Neuronal stem cell (in vitro differentiated cells): ENCODE data around the gene MAPK11.

ENCODE experiments used
- DNase-seq: peaks from one replicate; pipeline ENCODE4 v3.0.0-alpha.2; 2013; ENCODE audit warnings: low spot score
- H2AFZ ChIP-seq: one replicate; pipeline ENCODE4 v1.6.1; 2013; ENCODE audit warnings: mild to moderate bottlenecking, low read length, inconsistent platforms
- H2AK5ac ChIP-seq: 2 replicates; pipeline ENCODE4 v1.6.1; 2013; ENCODE audit warnings: low read depth, mild to moderate bottlenecking, inconsistent platforms, low read length, moderate library complexity, mixed read lengths
- H2BK120ac ChIP-seq: 2 replicates; pipeline ENCODE4 v1.6.1; 2013; ENCODE audit warnings: low read depth, mild to moderate bottlenecking, inconsistent platforms, low read length, moderate library complexity, mixed read lengths
- H2BK12ac ChIP-seq: one replicate; pipeline ENCODE4 v1.6.1; 2013; ENCODE audit warnings: low read length, inconsistent platforms
- H2BK15ac ChIP-seq: 2 replicates; pipeline ENCODE4 v1.6.1; 2013; ENCODE audit warnings: mild to moderate bottlenecking, low read length, inconsistent platforms, mixed read lengths
- H2BK5ac ChIP-seq: one replicate; pipeline ENCODE4 v1.6.1; 2013; ENCODE audit warnings: inconsistent platforms, mild to moderate bottlenecking, low read length, moderate library complexity
- H3K14ac ChIP-seq: one replicate; pipeline ENCODE4 v1.6.1; 2013; ENCODE audit warnings: low read length, inconsistent platforms
- H3K18ac ChIP-seq: 2 replicates; pipeline ENCODE4 v1.6.1; 2013; ENCODE audit warnings: low read length, inconsistent platforms
- H3K23ac ChIP-seq: 2 replicates; pipeline ENCODE4 v1.6.1; 2013; ENCODE audit warnings: low read depth, mild to moderate bottlenecking, mixed read lengths, low read length, inconsistent platforms; ENCODE audit not compliant: poor library complexity
- H3K27ac ChIP-seq: replicated peaks from 3 replicates; pipeline ENCODE4 v1.5.1; 2013; ENCODE audit warnings: low read length, inconsistent platforms
- H3K27me3 ChIP-seq, 3 experiments: 2 replicates each; pipeline ENCODE4 v1.6.1; 2013; ENCODE audit warnings: low read length in 3 of 3, mild to moderate bottlenecking in 2 of 3, inconsistent platforms in 1 of 3, low read depth in 1 of 3, mixed read lengths in 1 of 3, moderate library complexity in 1 of 3; ENCODE audit not compliant: control insufficient read depth in 3 of 3, insufficient read depth in 3 of 3
- H3K36me3 ChIP-seq, 2 donors: replicated peaks in 1 of 2; 2 replicates each; pipeline ENCODE4 v1.6.1; 2013; ENCODE audit warnings: low read length in 2 of 2; ENCODE audit not compliant: control insufficient read depth in 2 of 2, insufficient read depth in 2 of 2
- H3K4ac ChIP-seq: 2 replicates; pipeline ENCODE4 v1.6.1; 2013; ENCODE audit warnings: inconsistent platforms, mild to moderate bottlenecking, low read length, moderate library complexity
- H3K4me1 ChIP-seq, 2 donors: 1 replicate in 1 of 2; 2 replicates in 1 of 2; pipeline ENCODE4 v1.6.1; 2013; ENCODE audit warnings: low read length in 2 of 2, low read depth in 1 of 2; ENCODE audit not compliant: control insufficient read depth in 2 of 2, insufficient read depth in 1 of 2
- H3K4me2 ChIP-seq: one replicate; pipeline ENCODE4 v1.6.1; 2013; ENCODE audit warnings: mild to moderate bottlenecking, low read length, inconsistent platforms; ENCODE audit not compliant: insufficient read depth, poor library complexity, severe bottlenecking
- H3K4me3 ChIP-seq, 2 donors: 2 replicates each; pipeline ENCODE4 v1.5.1; 2013; ENCODE audit warnings: low read length in 2 of 2, mild to moderate bottlenecking in 2 of 2, inconsistent platforms in 1 of 2, moderate library complexity in 1 of 2
- H3K79me1 ChIP-seq: one replicate; pipeline ENCODE4 v1.6.1; 2013; ENCODE audit warnings: low read depth, mild to moderate bottlenecking, inconsistent platforms, low read length, moderate library complexity
- H3K9ac ChIP-seq: one replicate; pipeline ENCODE4 v1.6.1; 2013; ENCODE audit warnings: mild to moderate bottlenecking, low read depth, low read length, inconsistent platforms; ENCODE audit not compliant: poor library complexity
- H3K9me3 ChIP-seq, 2 donors: replicated peaks in 1 of 2; 2 replicates each; pipeline versions ENCODE3 to v1.6.1; 2013; ENCODE audit warnings: low read length in 2 of 2, mild to moderate bottlenecking in 2 of 2, inconsistent platforms in 1 of 2, low read depth in 1 of 2, mixed read lengths in 1 of 2, moderate library complexity in 1 of 2; ENCODE audit not compliant: control insufficient read depth in 2 of 2, insufficient read depth in 1 of 2
- H4K8ac ChIP-seq: one replicate; pipeline ENCODE4 v1.6.1; 2013; ENCODE audit warnings: low read depth, mild to moderate bottlenecking, inconsistent platforms, low read length, moderate library complexity
- H4K91ac ChIP-seq: one replicate; pipeline ENCODE4 v1.6.1; 2013; ENCODE audit warnings: low read length, low read depth, mild to moderate bottlenecking, inconsistent platforms; ENCODE audit not compliant: poor library complexity
- WGBS, 2 donors: extraction: QIAGEN DNeasy Blood & Tissue Kit; methylation state at CpG; one replicate each; pipeline ENCODE4 v1.1.7; 2013; ENCODE audit warnings: missing lambda C conversion rate in 2 of 2, mixed read lengths in 1 of 2; ENCODE audit not compliant: insufficient read length in 2 of 2, insufficient replicate concordance in 1 of 2; ENCODE audit errors: extremely low coverage in 2 of 2; 5-methylcytosine and 5-hydroxymethylcytosine counted together

The MAPK11 gene

DNA sequence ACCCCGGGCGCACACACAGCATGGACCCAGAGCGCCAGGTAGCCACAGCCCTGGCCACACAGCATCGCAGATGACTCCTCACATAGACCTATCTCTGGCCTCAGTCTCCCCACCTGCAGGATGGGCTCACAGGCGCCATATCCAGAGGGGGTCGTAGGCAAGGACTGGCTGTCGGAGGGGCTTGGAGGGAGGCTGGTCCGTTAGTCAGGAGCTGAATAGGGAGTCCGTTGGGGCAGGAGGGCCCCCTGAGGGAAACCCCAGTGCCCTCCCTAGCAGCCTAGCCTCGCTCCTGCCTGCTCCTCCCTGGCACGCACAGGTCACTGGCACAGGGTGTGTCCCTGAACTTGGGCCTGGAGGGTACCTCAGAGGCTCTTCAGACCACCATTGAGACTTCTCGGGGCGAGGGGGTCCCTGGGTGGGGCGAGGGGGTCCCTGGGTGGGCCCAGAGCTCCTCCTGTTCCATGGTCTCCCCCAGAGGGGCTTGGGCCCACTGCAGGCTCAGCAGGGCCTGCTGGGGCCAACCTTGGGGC is 35.3 kb upstream of the MAPK11 start:
- Histone ChIP-seq H3K4me1 (peaks cover 44 to 47% of the 10 kb centered on the region in 2 donors), H2BK5ac (peak overlapping the region; percentile 97), H3K36me3 (peaks cover 2 to 51% of the 10 kb centered on the region in 2 donors)

DNA sequence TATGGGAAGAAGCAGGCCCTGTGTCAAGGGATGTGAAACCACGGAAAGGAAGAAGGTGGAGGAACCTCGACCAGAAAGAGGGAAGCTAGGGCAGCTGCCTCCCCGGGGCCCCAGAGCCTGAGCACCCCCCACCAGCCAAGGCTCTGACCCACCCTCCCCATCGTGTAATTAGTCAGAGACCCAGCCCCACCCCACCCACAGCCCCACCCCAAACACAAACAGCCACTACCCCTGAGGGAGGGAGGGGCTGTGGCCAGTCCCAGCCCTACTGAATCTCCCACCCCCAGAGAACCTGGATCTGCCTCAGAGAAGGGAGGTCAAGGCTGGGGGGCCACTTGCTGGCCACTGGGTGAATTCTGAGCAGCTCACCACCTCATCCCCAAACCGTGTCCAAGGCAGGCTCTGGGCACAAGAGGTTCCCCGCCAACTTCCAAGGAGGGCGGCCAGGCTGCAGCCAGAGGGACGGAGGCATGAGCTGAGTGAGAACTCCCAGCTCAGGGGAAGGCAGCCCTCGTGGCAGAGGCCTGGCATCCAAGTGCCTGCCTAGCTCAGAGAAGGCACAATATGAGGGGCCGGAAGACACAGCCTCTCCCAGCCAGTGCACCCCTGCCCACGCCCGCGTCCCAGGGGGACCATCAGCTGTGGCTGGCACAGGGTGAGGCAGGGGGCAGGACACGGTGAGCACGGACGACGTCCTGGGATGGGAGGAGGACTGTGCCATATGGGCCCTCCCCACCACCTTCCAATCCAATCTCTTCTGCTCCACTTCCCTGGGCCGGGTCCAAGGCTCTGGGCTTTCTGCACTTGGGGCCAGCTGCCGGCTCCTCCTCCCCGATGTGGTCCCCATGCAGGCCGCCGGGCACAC is 34.6 kb upstream of the MAPK11 start:
- Histone ChIP-seq H2BK120ac (no peak overlapping the region), H3K4me1 (peaks cover 41 to 43% of the 10 kb centered on the region in 2 donors)
- WGBS, 2 donors, result no CpG with 5 or more reads among the region's 22 CpGs

More for the DNA sequence above, 35.3 kb upstream of the MAPK11 start:
- Histone ChIP-seq H3K14ac (peak overlapping the region; percentile 79), H2BK120ac (no peak overlapping the region), H4K8ac (no peak overlapping the region), H3K4me2 (peak overlapping the region; percentile 89), H3K27ac (no peak overlapping the region), H3K18ac (peak overlapping the region; percentile 78), H4K91ac (no peak overlapping the region), H2BK12ac (peak overlapping the region; percentile 93), H3K4ac (no peak overlapping the region), H3K9ac (peak overlapping the region; percentile 63), H2AK5ac (peak overlapping the region; percentile 82), H2AFZ (no peak overlapping the region), H2BK15ac (peak overlapping the region; percentile 77), H3K27me3 (peaks cover 0 to 6% (median 0%) of the 10 kb centered on the region in 3 experiments), H3K9me3 (no peaks in the 10 kb centered on the region), H3K79me1 (peaks cover 51% of the 10 kb centered on the region), H3K4me3 (peak overlapping the region in 1 of 2 donors; percentile 97), H3K23ac (peak overlapping the region; percentile 70)
- no peak for DNase-seq
- WGBS, 2 donors, result no CpG with 5 or more reads among the region's 14 CpGs

DNA sequence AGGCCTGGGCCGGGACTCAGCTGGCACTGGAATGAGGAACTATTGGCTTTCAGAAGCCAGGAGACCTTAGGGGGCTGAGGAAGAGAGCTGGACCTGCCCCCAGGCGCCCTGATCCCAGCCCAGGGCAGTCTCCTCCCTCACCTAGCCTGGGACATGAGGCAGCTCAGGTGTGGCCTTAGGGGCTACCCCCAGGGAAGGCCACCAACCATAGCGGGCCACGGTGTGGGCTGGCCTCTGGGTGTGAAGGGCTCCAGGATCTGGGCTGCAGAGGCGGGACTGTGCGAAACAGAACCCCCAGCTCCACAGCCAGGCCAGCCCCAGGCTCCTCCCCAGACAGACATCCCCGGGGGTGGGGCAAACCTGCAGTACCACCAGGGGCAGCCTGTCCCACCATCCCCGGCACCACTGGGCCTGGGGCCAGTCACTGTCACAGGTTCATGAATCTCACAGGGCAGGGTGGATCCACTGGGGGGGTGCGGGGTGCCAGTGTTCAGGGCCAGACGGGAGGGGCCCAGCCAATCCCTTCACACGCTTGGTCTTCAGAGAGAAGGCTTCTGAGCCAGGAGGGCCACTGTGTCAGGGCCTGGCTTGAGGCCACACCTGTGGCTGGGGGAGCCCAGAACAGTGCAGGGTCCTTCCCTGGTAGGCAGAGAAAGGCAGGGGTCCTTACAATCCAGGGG is 33.8 kb upstream of the MAPK11 start:
- no peak overlapping the region for H3K4me3 ChIP-seq
- H2AK5ac ChIP-seq, result peak overlapping the region; percentile 96
- no CpG with 5 or more reads among the region's 11 CpGs for WGBS, 2 donors
- DNase-seq, result no peak
- no peak overlapping the region for H2AFZ ChIP-seq
- H3K4me2 ChIP-seq, result no peak overlapping the region
- H3K9me3 ChIP-seq, result no peaks in the 10 kb centered on the region
- no peak overlapping the region for H2BK15ac ChIP-seq
- H3K9ac ChIP-seq, result peak overlapping the region; percentile 50
- peak overlapping the region; percentile 68 for H3K23ac ChIP-seq
- no peak overlapping the region for H4K91ac ChIP-seq
- H4K8ac ChIP-seq, result no peak overlapping the region
- peak overlapping the region; percentile 60 for H3K18ac ChIP-seq
- H3K36me3 ChIP-seq, result peaks cover 2 to 51% of the 10 kb centered on the region in 2 donors
- H3K14ac ChIP-seq, result no peak overlapping the region
- H2BK5ac ChIP-seq, result no peak overlapping the region
- peaks cover 0 to 6% (median 0%) of the 10 kb centered on the region in 3 experiments for H3K27me3 ChIP-seq
- H2BK120ac ChIP-seq, result no peak overlapping the region
- peak overlapping the region; percentile 46 for H2BK12ac ChIP-seq
- peaks cover 57% of the 10 kb centered on the region for H3K79me1 ChIP-seq
- H3K4me1 ChIP-seq, result peaks cover 36 to 39% of the 10 kb centered on the region in 2 donors
- H3K27ac ChIP-seq, result no peak overlapping the region
- H3K4ac ChIP-seq, result no peak overlapping the region

More for the DNA sequence above, 34.6 kb upstream of the MAPK11 start:
- Histone ChIP-seq H2AK5ac (peak overlapping the region; percentile 96), H3K4me2 (no peak overlapping the region), H3K27ac (no peak overlapping the region), H3K14ac (peak overlapping the region; percentile 75), H2BK5ac (peak overlapping the region; percentile 97), H3K36me3 (peaks cover 2 to 51% of the 10 kb centered on the region in 2 donors), H3K9me3 (no peaks in the 10 kb centered on the region), H3K18ac (peak overlapping the region; percentile 66), H2BK12ac (peak overlapping the region; percentile 65), H4K91ac (no peak overlapping the region), H2BK15ac (peak overlapping the region; percentile 65), H3K4ac (peak overlapping the region; percentile 91), H3K23ac (peak overlapping the region; percentile 70), H2AFZ (no peak overlapping the region), H3K27me3 (peaks cover 0 to 6% (median 0%) of the 10 kb centered on the region in 3 experiments), H3K4me3 (peak overlapping the region in 1 of 2 donors; percentile 97), H3K9ac (peak overlapping the region; percentile 30), H3K79me1 (peaks cover 53% of the 10 kb centered on the region), H4K8ac (peak overlapping the region; percentile 86)
- no peak for DNase-seq
